Measurements from ENCODE around the gene MYRFL.

- TF ChIP-seq CTCF (IDR thresholded peaks at IDR 0.05) (peak in 2 of 12 donors; percentile 7 to 11), POLR2A (IDR thresholded peaks at IDR 0.05) (no peak)
Measured at GRCh38 chr12:69985656-69986055, 160.6 kb downstream of the MYRFL start.
